HG03064 (cell line): ENCODE data around the gene MRS2.

Source experiments
- ATAC-seq: cut with Tn5 transposase; IDR thresholded peaks from one replicate; pipeline ENCODE4 v1.9.1; 2021; ENCODE audit warnings: low read depth; ENCODE audit not compliant: unreplicated experiment

MRS2 gene

DNA sequence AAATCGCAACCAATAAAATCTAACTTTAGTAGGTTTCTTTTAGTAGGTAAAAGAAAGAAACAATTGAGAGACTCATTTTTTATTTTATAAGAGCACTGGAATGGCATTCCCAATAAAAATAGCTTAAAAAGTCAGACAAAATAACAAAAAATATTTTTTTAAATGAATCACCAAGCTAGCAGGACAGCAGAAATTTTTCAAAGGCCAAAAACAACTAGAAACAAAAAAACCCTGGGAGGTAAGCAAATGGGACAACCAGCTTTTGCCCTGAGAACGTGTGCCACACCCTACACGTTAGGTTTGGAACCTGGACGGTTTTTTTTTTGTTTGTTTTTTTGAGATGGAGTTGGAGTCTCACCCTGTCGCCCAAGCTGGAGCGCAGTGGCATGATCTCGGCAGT, 67.1 kb downstream of the MRS2 start:
- ATAC-seq: no peak

DNA sequence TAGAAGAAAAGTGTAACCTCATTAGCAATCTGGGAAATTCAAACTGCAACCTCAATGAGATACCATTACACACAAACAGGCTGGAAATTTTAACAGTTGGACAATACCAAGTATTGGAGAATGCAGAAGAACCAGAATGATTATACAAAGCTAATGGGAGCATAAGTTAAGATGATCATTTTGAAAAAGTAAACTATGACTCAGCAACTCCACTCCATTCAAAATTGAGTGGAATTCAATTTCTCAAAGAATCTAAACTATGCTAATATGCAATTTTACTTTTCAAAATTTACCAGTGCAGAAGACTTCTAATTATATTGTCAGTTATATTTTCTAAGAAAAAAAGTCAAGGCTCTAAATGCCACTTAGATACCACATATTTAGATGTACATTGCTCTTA, 69.4 kb downstream of the MRS2 start:
- ATAC-seq: no peak
